Measurements from ENCODE around the gene SYNGR1. TPM values are rescaled to one million over a fixed set of nuclear protein-coding genes. Genes with fewer than 3 reads are reported as not detected.
A peak's percentile ranks its signal among the peaks of the same experiment; 100 is the strongest.

The SYNGR1 gene
- total RNA-seq: 10 to 100 TPM; 13.3 to 35.5 (median 21.5) TPM

GRCh38 chr22:39349967-39350726, at the start of gene SYNGR1:
Gene SYNGR1, plus strand, starts transcription at chr22:39349991. Its CDS starts 20 bp downstream, at chr22:39350011.
- DNase-seq: no peak

GRCh38 chr22:39300186-39300830, 49.5 kb upstream of the SYNGR1 start:
- Histone ChIP-seq H3K36me3 (no peaks in the 10 kb centered on the region), H3K4me3 (peak overlapping the region in 1 of 4 donors; percentile 44), H3K9me3 (no peaks in the 10 kb centered on the region), H3K27ac (peak overlapping the region in 3 of 4 donors; percentile 49 to 76 (median 67)), H3K27me3 (peaks cover 0 to 30% (median 0%) of the 10 kb centered on the region in 4 donors), H3K4me1 (peaks cover 8 to 48% (median 18%) of the 10 kb centered on the region in 3 donors)
- WGBS, 2 donors: 31 to 40% methylated on average over 10 to 14 of the region's 19 CpGs
- DNase-seq: no peak
- TF ChIP-seq POLR2A (IDR thresholded peaks at IDR 0.05): peak in 1 of 4 donors; percentile 2
- TF ChIP-seq, protein P1, sequence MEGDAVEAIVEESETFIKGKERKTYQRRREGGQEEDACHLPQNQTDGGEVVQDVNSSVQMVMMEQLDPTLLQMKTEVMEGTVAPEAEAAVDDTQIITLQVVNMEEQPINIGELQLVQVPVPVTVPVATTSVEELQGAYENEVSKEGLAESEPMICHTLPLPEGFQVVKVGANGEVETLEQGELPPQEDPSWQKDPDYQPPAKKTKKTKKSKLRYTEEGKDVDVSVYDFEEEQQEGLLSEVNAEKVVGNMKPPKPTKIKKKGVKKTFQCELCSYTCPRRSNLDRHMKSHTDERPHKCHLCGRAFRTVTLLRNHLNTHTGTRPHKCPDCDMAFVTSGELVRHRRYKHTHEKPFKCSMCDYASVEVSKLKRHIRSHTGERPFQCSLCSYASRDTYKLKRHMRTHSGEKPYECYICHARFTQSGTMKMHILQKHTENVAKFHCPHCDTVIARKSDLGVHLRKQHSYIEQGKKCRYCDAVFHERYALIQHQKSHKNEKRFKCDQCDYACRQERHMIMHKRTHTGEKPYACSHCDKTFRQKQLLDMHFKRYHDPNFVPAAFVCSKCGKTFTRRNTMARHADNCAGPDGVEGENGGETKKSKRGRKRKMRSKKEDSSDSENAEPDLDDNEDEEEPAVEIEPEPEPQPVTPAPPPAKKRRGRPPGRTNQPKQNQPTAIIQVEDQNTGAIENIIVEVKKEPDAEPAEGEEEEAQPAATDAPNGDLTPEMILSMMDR (IDR thresholded peaks at IDR 0.05): no peak
- intact Hi-C loops (cut with DNase I): no loop called here

More at GRCh38 chr22:39349967-39350726, at the start of gene SYNGR1:
- Histone ChIP-seq H3K36me3 (no peaks in the 10 kb centered on the region), H3K27ac (peak within 1 kb of the TSS; percentile 82 to 96 (median 90)), H3K4me1 (peaks cover 21 to 64% (median 29%) of the 10 kb centered on the region in 3 donors), H3K27me3 (no peaks in the 10 kb centered on the region), H3K9me3 (no peaks in the 10 kb centered on the region), H3K4me3 (peak within 1 kb of the TSS; percentile 60 to 87 (median 84))
- TF ChIP-seq, protein P1 (IDR thresholded peaks at IDR 0.05): no peak
- peak in 1 of 4 donors; percentile 21 for TF ChIP-seq POLR2A (IDR thresholded peaks at IDR 0.05)
- 0 to 8% methylated on average over 2 to 26 of the region's 87 CpGs for WGBS, 2 donors
- intact Hi-C loops (cut with DNase I): loop anchor here (10.0 kb wide), 1 partner anchor 165 kb away; no protein-coding TSS in a partner anchor

DNA sequence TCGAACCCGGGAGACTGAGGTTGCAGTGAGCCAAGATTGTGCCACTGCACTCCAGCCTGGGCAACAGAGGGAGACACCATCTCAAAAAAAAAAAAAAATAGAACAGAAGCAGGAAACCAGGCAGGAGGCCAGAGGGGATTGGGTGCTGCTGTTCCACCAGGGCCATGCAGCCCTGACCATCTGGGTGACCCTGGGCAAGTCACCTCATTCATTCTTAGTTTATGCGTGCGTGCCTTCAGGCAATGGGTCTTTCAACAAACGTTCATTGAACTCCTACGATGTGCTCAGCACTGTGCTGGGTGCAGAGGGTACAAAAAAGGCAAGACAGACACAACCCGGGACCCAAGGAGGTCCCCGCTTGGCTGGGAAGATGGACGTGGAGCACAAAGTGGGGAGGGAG, 48.7 kb upstream of the SYNGR1 start:
- no peak overlapping the region for H3K27ac ChIP-seq

GRCh38 chr22:39301926-39302325, 47.9 kb upstream of the SYNGR1 start:
- TF ChIP-seq, protein P1 (IDR thresholded peaks at IDR 0.05): no peak
- no peak for TF ChIP-seq POLR2A (IDR thresholded peaks at IDR 0.05)
- no peak overlapping the region for H3K4me3 ChIP-seq
- peaks cover 0 to 25% (median 0%) of the 10 kb centered on the region in 4 donors for H3K27me3 ChIP-seq
- WGBS, 2 donors: 38% methylated on average over 3 to 6 of the region's 7 CpGs
- intact Hi-C loops (cut with DNase I): no loop called here
- H3K4me1 ChIP-seq: peaks cover 5 to 46% (median 15%) of the 10 kb centered on the region in 3 donors
- no peak for DNase-seq
- H3K9me3 ChIP-seq: no peaks in the 10 kb centered on the region
- no peaks in the 10 kb centered on the region for H3K36me3 ChIP-seq
- no peak overlapping the region for H3K27ac ChIP-seq

More for the DNA sequence above, 48.7 kb upstream of the SYNGR1 start:
- DNase-seq: no peak
- Histone ChIP-seq H3K4me3 (no peak overlapping the region), H3K27me3 (peaks cover 0 to 30% (median 0%) of the 10 kb centered on the region in 4 donors), H3K36me3 (no peaks in the 10 kb centered on the region), H3K4me1 (peaks cover 8 to 48% (median 18%) of the 10 kb centered on the region in 3 donors), H3K9me3 (no peaks in the 10 kb centered on the region)
- intact Hi-C loops (cut with DNase I): no loop called here
- no peak for TF ChIP-seq POLR2A (IDR thresholded peaks at IDR 0.05)
- TF ChIP-seq, protein P1 (IDR thresholded peaks at IDR 0.05): no peak
- WGBS, 2 donors: 76 to 86% methylated on average over 9 of the region's 9 CpGs

Measured in esophagus squamous epithelium (tissue), 5 donors.